ENCODE data around the gene RIMS1.

The RIMS1 gene, protein sequence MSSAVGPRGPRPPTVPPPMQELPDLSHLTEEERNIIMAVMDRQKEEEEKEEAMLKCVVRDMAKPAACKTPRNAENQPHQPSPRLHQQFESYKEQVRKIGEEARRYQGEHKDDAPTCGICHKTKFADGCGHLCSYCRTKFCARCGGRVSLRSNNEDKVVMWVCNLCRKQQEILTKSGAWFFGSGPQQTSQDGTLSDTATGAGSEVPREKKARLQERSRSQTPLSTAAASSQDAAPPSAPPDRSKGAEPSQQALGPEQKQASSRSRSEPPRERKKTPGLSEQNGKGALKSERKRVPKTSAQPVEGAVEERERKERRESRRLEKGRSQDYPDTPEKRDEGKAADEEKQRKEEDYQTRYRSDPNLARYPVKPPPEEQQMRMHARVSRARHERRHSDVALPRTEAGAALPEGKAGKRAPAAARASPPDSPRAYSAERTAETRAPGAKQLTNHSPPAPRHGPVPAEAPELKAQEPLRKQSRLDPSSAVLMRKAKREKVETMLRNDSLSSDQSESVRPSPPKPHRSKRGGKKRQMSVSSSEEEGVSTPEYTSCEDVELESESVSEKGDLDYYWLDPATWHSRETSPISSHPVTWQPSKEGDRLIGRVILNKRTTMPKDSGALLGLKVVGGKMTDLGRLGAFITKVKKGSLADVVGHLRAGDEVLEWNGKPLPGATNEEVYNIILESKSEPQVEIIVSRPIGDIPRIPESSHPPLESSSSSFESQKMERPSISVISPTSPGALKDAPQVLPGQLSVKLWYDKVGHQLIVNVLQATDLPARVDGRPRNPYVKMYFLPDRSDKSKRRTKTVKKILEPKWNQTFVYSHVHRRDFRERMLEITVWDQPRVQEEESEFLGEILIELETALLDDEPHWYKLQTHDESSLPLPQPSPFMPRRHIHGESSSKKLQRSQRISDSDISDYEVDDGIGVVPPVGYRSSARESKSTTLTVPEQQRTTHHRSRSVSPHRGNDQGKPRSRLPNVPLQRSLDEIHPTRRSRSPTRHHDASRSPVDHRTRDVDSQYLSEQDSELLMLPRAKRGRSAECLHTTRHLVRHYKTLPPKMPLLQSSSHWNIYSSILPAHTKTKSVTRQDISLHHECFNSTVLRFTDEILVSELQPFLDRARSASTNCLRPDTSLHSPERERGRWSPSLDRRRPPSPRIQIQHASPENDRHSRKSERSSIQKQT (N-terminal part only)

DNA sequence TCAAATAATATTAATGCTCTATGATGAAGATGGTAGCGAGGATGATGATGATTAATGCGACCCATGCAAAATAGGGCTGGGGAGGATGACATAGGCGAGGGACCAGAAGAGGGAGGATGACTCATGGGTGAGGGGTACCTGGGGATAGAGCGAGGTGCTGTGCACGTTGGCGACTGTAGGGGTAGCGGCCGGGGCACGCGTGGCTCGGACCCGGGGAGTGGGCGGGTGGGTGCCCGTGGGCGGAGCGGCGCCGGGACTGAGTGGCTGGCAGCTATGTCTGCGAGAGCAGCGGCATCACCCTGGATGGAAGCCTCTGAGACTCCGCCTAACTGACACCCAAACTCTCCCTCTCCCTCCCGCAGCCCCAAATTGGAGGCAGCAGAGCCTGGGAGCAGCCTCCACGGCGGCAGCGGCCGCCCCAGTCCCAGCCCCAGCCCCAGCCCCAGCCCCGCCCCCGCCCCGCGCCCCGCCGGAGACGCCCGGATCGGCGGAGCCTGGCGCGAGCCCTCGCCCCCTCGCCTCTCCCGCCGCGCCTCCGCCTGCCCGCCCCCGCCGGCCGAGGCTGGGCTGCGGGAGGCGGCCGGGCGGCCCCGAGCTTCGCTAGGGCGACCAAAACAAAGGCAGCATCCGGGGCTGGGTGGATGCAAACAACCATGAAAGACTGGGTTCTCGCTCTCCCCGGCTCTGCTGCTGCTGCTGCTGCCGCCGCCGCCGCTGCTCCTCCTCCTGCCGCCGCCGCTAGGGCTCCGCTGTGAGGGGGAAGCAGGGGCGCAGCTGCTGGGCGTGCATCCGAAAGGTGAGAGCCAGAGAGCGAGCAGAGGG is at the start of gene RIMS1:
TSS of gene RIMS1 (plus strand) at position 367 of the 822 bp plus-strand sequence. CDS start 474 bp downstream, outside the sequence.
- no peak for TF ChIP-seq ZFX (IDR thresholded peaks at IDR 0.05; ENCODE audit: borderline replicate concordance)
- TF ChIP-seq, protein P1, sequence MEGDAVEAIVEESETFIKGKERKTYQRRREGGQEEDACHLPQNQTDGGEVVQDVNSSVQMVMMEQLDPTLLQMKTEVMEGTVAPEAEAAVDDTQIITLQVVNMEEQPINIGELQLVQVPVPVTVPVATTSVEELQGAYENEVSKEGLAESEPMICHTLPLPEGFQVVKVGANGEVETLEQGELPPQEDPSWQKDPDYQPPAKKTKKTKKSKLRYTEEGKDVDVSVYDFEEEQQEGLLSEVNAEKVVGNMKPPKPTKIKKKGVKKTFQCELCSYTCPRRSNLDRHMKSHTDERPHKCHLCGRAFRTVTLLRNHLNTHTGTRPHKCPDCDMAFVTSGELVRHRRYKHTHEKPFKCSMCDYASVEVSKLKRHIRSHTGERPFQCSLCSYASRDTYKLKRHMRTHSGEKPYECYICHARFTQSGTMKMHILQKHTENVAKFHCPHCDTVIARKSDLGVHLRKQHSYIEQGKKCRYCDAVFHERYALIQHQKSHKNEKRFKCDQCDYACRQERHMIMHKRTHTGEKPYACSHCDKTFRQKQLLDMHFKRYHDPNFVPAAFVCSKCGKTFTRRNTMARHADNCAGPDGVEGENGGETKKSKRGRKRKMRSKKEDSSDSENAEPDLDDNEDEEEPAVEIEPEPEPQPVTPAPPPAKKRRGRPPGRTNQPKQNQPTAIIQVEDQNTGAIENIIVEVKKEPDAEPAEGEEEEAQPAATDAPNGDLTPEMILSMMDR (IDR thresholded peaks at IDR 0.05), result peak; percentile 72
- no peak within 1 kb of the TSS for H3K27ac ChIP-seq

DNA sequence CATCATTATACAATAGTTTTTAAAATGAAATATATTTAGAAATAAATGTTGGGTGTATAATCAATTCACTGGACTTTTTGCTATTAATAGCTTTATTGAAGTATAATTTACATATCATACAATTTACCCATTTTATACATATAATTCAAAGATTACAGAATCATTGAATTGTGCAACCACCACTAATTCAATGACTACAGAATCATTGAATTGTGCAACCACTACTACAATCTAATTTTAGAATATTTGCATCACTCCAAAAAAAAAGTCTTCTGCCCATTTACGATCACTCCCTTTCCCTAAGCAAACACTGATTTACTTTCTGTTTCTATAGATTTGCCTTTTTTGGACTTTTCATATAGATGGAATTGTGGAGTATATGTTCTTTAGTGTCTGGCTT is 35.1 kb upstream of the RIMS1 start:
- no peak overlapping the region for H3K27ac ChIP-seq
- no peak for TF ChIP-seq ZFX (IDR thresholded peaks at IDR 0.05; ENCODE audit: borderline replicate concordance)
- TF ChIP-seq, protein P1 (IDR thresholded peaks at IDR 0.05), result no peak

DNA sequence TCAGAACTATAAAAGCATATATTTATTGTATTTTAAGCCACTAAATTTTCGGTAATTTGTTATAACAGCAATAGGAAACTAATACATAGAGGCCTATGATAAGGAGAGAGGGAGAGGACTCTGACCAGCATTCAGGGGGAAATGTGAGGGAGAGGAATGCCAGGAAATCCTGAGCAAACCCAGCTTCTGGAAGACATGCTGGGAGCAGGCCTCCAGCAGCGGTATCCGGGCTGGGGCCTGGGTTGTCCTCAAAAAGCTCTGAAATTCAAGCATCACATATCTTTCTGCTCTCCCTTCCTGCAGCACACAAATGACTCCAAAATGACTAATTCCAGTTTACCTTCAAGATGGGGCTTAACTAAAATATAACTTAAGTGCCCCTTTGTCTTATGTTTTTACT is 33.4 kb upstream of the RIMS1 start:
- H3K27ac ChIP-seq, result no peak overlapping the region
- no peak for TF ChIP-seq ZFX (IDR thresholded peaks at IDR 0.05; ENCODE audit: borderline replicate concordance)
- TF ChIP-seq, protein P1 (IDR thresholded peaks at IDR 0.05), result no peak

DNA sequence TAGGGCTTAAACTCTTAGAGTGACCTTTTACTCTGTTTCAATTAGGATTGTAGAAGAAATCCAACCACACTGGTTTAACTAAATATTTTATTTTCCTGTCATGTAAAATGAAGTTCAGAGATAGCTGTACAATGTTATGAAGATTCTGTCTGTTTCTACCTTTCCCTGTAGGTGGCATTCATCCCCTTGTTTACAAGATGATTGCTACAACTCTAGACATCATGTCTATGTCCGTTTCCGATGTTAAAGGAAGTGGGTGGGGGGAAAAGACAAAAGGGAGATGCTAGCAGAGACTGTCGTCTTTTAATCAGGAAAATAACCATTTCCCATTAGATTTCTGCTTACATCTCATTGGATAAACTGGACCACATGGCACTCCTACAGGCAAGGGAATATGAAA is 30.9 kb upstream of the RIMS1 start:
- TF ChIP-seq, protein P1 (IDR thresholded peaks at IDR 0.05), result peak; percentile 44
- TF ChIP-seq ZFX (IDR thresholded peaks at IDR 0.05; ENCODE audit: borderline replicate concordance), result no peak
- no peak overlapping the region for H3K27ac ChIP-seq

DNA sequence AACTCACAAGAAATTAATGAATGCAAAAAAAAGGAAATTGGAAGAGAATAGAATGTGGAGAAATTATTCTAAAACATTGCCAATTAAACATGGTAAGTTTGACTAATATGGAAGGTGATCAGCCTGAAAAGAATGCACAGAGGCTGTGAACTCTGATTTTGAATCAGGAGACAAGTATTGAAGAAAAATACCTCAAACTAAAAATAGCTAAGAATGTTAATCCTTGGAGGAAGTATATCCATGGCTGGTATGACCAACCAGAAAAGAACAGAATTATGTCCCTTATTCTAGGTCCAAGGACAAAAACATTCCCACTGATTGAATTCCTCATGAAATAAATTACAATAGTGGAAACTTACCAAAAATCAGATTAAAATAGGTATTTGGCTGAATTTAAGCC is 7.3 kb upstream of the RIMS1 start:
- TF ChIP-seq, protein P1 (IDR thresholded peaks at IDR 0.05), result no peak
- TF ChIP-seq ZFX (IDR thresholded peaks at IDR 0.05; ENCODE audit: borderline replicate concordance), result no peak
- no peak overlapping the region for H3K27ac ChIP-seq

DNA sequence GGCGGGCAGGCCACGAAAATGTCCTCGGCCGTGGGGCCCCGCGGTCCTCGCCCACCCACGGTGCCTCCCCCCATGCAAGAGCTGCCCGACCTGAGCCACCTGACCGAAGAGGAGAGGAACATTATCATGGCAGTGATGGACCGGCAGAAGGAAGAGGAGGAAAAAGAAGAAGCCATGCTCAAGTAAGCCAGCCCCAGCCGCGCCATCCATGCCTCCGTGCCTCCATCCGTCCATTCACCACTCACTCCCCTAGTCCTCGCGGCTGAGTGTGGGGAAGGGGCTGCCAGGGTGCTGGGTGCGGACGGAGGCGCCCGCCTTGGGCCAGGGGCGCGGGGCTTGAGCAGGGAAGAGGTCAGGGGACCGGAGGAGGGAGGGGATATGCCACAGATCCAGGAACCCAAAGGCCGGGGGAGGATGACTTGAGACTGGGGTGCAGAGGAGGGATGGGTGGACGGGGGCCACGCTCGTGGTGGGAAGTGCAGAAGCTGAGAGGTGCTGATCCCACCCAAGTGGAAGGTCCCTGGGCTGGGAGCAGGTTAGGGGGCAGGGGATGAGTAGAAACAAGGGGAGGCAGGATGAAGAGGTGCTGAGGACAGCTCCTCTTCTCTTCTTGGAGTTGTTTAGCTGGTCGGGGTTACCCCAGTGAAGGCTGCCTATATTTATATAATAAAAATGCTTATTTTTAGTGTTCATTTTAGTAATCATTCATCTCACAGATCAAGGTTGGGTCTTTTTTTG is 825 bp downstream of the RIMS1 start:
- no peak overlapping the region for H3K27ac ChIP-seq
- TF ChIP-seq, protein P1 (IDR thresholded peaks at IDR 0.05), result peak; percentile 40
- TF ChIP-seq ZFX (IDR thresholded peaks at IDR 0.05; ENCODE audit: borderline replicate concordance), result no peak
